ENCODE data around the gene MGMT. TPM values are rescaled to one million over a fixed set of nuclear protein-coding genes. Genes with fewer than 3 reads are reported as not detected.

The MGMT gene
- total and polyA plus RNA-seq, 2 donors (not counting 3 experiments of a cell fraction or from before 2014, with no cell fraction given) = 15.0 to 15.2 TPM

- peak; percentile 15 for DNase-seq (ENCODE audit: low read depth, low spot score)
- CTCF ChIA-PET = no interaction called here
Measured at GRCh38 chr10:129426606-129427005, 40.4 kb upstream of the MGMT start.

More at GRCh38 chr10:129426606-129427005, 40.4 kb upstream of the MGMT start:
- Histone ChIP-seq H3K4me3 (replicated peaks in 1 of 3; ENCODE audit: insufficient read depth in 1 of 3, low read depth in 1 of 3, low read length in 3 of 3) (no peak overlapping the region), H3K4me2 (ENCODE audit: insufficient read depth, low read length) (no peak overlapping the region), H3K27ac (ENCODE audit: insufficient read depth, low read depth, low read length) (no peak overlapping the region), H3K4me1 (ENCODE audit: control insufficient read depth, extremely low read depth, insufficient read depth, low read length) (no peaks in the 10 kb centered on the region), H3K79me2 (ENCODE audit: control insufficient read depth, insufficient read depth, low read length) (no peaks in the 10 kb centered on the region), H3K27me3 (ENCODE audit: control insufficient read depth in 2 of 2, insufficient read depth in 2 of 2, low read length in 2 of 2) (no peaks in the 10 kb centered on the region), H3K36me3 (ENCODE audit: control insufficient read depth in 2 of 2, extremely low read depth in 1 of 2, insufficient read depth in 2 of 2, low read length in 2 of 2) (no peaks in the 10 kb centered on the region), H2AFZ (ENCODE audit: low read depth, low read length) (no peak overlapping the region), H3K9ac (replicated peaks; ENCODE audit: extremely low read depth, insufficient read depth, low read length) (no peak overlapping the region), H3K9me1 (replicated peaks; ENCODE audit: control insufficient read depth, extremely low read depth, insufficient read depth, low read length) (no peaks in the 10 kb centered on the region), H4K20me1 (replicated peaks; ENCODE audit: control insufficient read depth, extremely low read depth, insufficient read depth, low read length) (no peaks in the 10 kb centered on the region), H3K9me3 (replicated peaks; ENCODE audit: control insufficient read depth, insufficient read depth, low read length) (no peaks in the 10 kb centered on the region)
- POLR2A ChIA-PET = no interaction called here
- intact Hi-C loops (cut with micrococcal nuclease) (loop anchor here (1.0 kb wide), 1 partner anchor 8 kb away; no protein-coding TSS in a partner anchor), dilution Hi-C loops (cut with MboI; ENCODE audit: extremely low pct_ligation_motif_present, low sequenced_read_pairs) (no loop called here)
- no peak for TF ChIP-seq CTCF (IDR thresholded peaks at IDR 0.05; ENCODE audit: extremely low read depth in 1 of 2, insufficient read depth in 1 of 2, low read depth in 1 of 2, low read length in 2 of 2)
- TF ChIP-seq FOS (IDR thresholded peaks at IDR 0.05; ENCODE audit: borderline replicate concordance, insufficient read depth, low read length) = no peak
- no peak for TF ChIP-seq POLR2A (IDR thresholded peaks at IDR 0.05; ENCODE audit: low read depth, low read length)
- TF ChIP-seq EZH2 (IDR thresholded peaks at IDR 0.05; ENCODE audit: borderline replicate concordance, low read depth, low read length, severe bottlenecking) = no peak
- TF ChIP-seq JUN (IDR thresholded peaks at IDR 0.05; ENCODE audit: borderline replicate concordance, insufficient read depth, insufficient read length, low read depth) = peak; percentile 4
- no peak for TF ChIP-seq POLR2AphosphoS5 (IDR thresholded peaks at IDR 0.05; ENCODE audit: insufficient read depth, low read depth, low read length)
- TF ChIP-seq GATA2 (IDR thresholded peaks at IDR 0.05; ENCODE audit: insufficient read depth, insufficient read length, low read depth, low read length) = no peak
- TF ChIP-seq MYC (IDR thresholded peaks at IDR 0.05; ENCODE audit: low read depth, low read length) = no peak
- no TSS peak for BruUV-seq (replicated peaks)
- no peak for FAIRE-seq
